GM23338 (cell line): ENCODE results near the gene DRC3. TPM values are rescaled to one million over a fixed set of nuclear protein-coding genes. Genes with fewer than 3 reads are reported as not detected.

Source experiments
- ATAC-seq: fragments of 200-7000 bp; cut with Tn5 transposase; 3 replicates; pipeline ENCODE4 v1.9.1; 2020
- DNase-seq: peaks from one replicate; pipeline ENCODE4 v3.0.0-alpha.2; 2015; ENCODE audit warnings: low spot score
- H2AFZ ChIP-seq: fragments of 200-600 bp; sonication (generic); 2 replicates; pipeline ENCODE4 v1.8.0; 2016; ENCODE audit warnings: antibody characterized with exemption, mild to moderate bottlenecking, moderate library complexity
- H3F3A ChIP-seq: fragments of 200-600 bp; sonication (generic); replicated peaks from 2 replicates; pipeline ENCODE4 v1.8.0; 2017; ENCODE audit warnings: antibody characterized with exemption, mixed run types, low read depth
- H3K27ac ChIP-seq: fragments of 200-600 bp; sonication (generic); 2 replicates; pipeline ENCODE4 v1.6.1; 2016; ENCODE audit warnings: low read depth
- H3K27me3 ChIP-seq: fragments of 200-600 bp; sonication (generic); 2 replicates; pipeline ENCODE4 v1.8.0; 2016; ENCODE audit warnings: mild to moderate bottlenecking, mixed run types, moderate library complexity; ENCODE audit not compliant: insufficient read depth
- H3K36me3 ChIP-seq: fragments of 200-600 bp; sonication (generic); 2 replicates; pipeline ENCODE4 v1.8.0; 2016; ENCODE audit warnings: mild to moderate bottlenecking; ENCODE audit not compliant: insufficient read depth
- H3K4me1 ChIP-seq: fragments of 200-600 bp; sonication (generic); 2 replicates; pipeline ENCODE4 v1.8.0; 2016; ENCODE audit warnings: mild to moderate bottlenecking, moderate library complexity; ENCODE audit not compliant: insufficient read depth
- H3K4me2 ChIP-seq: fragments of 200-600 bp; sonication (generic); 2 replicates; pipeline ENCODE4 v1.7.1; 2017; ENCODE audit warnings: mixed run types
- H3K4me3 ChIP-seq: fragments of 200-600 bp; sonication (generic); 2 replicates; pipeline ENCODE4 v1.6.1; 2016; ENCODE audit warnings: mixed run types
- H3K79me2 ChIP-seq: fragments of 200-600 bp; sonication (generic); replicated peaks from 2 replicates; pipeline ENCODE4 v1.8.0; 2017; ENCODE audit warnings: mild to moderate bottlenecking; ENCODE audit not compliant: insufficient read depth
- H3K9me2 ChIP-seq: fragments of 200-600 bp; sonication (generic); 2 replicates; pipeline ENCODE4 v1.8.0; 2017; ENCODE audit not compliant: insufficient read depth
- H4K20me1 ChIP-seq: fragments of 200-600 bp; sonication (generic); replicated peaks from 2 replicates; pipeline ENCODE4 v1.8.0; 2017; ENCODE audit warnings: mild to moderate bottlenecking; ENCODE audit not compliant: insufficient read depth
- H3K27ac Mint-ChIP-seq: 2 replicates; pipeline ENCODE4 v1.8.0; 2020; ENCODE audit warnings: inconsistent platforms, mild to moderate bottlenecking, moderate library complexity, mixed read lengths
- H3K27me3 Mint-ChIP-seq: 3 replicates; pipeline ENCODE4 v1.8.0; 2022; ENCODE audit warnings: low read depth, mild to moderate bottlenecking, moderate library complexity, mixed read lengths, inconsistent platforms; ENCODE audit not compliant: insufficient read depth, poor library complexity
- H3K36me3 Mint-ChIP-seq: 3 replicates; pipeline ENCODE4 v1.8.0; 2021; ENCODE audit warnings: low read depth, mild to moderate bottlenecking, inconsistent platforms, moderate library complexity, mixed read lengths
- H3K4me1 Mint-ChIP-seq: 3 replicates; pipeline ENCODE4 v1.8.0; 2020; ENCODE audit warnings: mild to moderate bottlenecking, inconsistent platforms, mixed read lengths
- H3K4me3 Mint-ChIP-seq: 3 replicates; pipeline ENCODE4 v1.8.0; 2021; ENCODE audit warnings: moderate library complexity, mild to moderate bottlenecking, inconsistent platforms, mixed read lengths
- H3K9me3 Mint-ChIP-seq: 3 replicates; pipeline ENCODE4 v1.8.0; 2020; ENCODE audit warnings: moderate library complexity, mild to moderate bottlenecking, inconsistent platforms, mixed read lengths
- CREB1 ChIP-seq: fragments of 250-450 bp; sonication (Bioruptor Pico); IDR thresholded peaks from 2 replicates; pipeline ENCODE4 v1.5.0; 2020; ENCODE audit warnings: low read depth, mild to moderate bottlenecking, moderate library complexity
- JUNB ChIP-seq: IDR thresholded peaks from one replicate; pipeline ENCODE4 v1.6.1; 2016; ENCODE audit warnings: antibody characterized with exemption; ENCODE audit not compliant: unreplicated experiment
- POLR2AphosphoS5 ChIP-seq: IDR thresholded peaks from 2 replicates; pipeline ENCODE4 v1.6.1; 2016; ENCODE audit warnings: antibody characterized with exemption, low read depth
- STAT1 ChIP-seq: IDR thresholded peaks from one replicate; pipeline ENCODE4 v1.6.1; 2016; ENCODE audit warnings: antibody characterized with exemption; ENCODE audit not compliant: unreplicated experiment
- ZNF114 ChIP-seq: fragments of 250-450 bp; sonication (Bioruptor Pico); IDR thresholded peaks from 2 replicates; pipeline ENCODE4 v1.5.0; 2020; ENCODE audit warnings: mild to moderate bottlenecking, moderate library complexity
- polyA plus RNA-seq: library from polyadenylated mRNA; unstranded; fragments of >200 nt; fragmentation: Nextera tagmentation; extraction: Ambion mirVana; gene quantifications from 2 replicates; pipeline ENCODE4 v1.2.1, GENCODE V29; 2016
- total RNA-seq: library from RNA; depleted of rRNA; stranded (reverse); fragments of >200 nt; shearing (Covaris generic); gene quantifications from 2 replicates; pipeline ENCODE4 v1.2.3, GENCODE V29; 2014
- TF ChIP-seq, protein P1 (sequence below): IDR thresholded peaks from 2 replicates; pipeline ENCODE4 v1.6.1; 2016; ENCODE audit warnings: antibody characterized with exemption

The DRC3 gene
- total and polyA plus RNA-seq, 2 experiments from 2014 or later = 1.1 TPM; not detected in 1

DNA sequence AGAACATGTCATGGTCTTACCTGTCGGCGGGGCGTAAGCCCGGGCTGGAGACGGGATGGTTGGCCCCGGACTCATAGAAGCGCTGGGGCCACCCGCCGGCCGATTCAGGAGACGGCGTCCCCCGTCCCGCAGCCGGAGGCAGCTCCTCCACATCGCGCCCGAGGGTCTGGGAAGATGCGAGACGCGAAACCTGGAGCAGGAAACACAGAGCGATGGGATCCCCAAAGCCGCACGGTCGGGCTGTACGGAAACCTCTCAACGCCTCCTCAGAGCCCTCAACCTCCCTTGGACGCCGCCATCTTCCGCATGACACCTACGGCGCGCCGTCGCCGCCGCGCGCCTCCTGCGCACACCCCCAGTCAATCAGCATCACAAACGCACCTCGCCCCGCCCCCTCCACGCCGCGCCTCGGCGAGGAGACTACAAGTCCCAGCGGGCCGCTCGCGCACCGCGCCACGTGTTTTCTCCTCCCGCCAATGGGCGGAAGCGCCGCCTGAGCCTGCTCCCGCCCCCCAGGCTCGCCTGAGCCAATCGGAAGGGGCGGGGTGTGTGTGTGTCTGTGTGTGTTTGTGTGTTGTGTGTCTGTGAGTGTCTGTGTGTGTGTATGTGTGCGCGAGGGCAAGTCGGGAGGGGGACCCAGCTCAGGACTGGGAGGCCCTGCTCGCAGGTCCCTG lies 66.3 kb downstream of the DRC3 start, which contains the start of the genes ATPAF2 and GID4:
TSS of gene ATPAF2 (minus strand) at position 308 of the 674 bp plus-strand sequence. CDS start at position 153, 155 bp downstream.
TSS of gene GID4 (plus strand) at position 548 of the 674 bp plus-strand sequence. CDS start at position 605, 57 bp downstream.
- peak within 1 kb of the TSS; percentile 89 for H3K4me3 Mint-ChIP-seq
- H4K20me1 ChIP-seq = peaks cover 20% of the 10 kb centered on the region
- peak within 1 kb of the TSS; percentile 82 for H3K4me3 ChIP-seq
- TF ChIP-seq CREB1 (CRISPR knock-in tag) = peak; percentile 94
- TF ChIP-seq, protein P1, sequence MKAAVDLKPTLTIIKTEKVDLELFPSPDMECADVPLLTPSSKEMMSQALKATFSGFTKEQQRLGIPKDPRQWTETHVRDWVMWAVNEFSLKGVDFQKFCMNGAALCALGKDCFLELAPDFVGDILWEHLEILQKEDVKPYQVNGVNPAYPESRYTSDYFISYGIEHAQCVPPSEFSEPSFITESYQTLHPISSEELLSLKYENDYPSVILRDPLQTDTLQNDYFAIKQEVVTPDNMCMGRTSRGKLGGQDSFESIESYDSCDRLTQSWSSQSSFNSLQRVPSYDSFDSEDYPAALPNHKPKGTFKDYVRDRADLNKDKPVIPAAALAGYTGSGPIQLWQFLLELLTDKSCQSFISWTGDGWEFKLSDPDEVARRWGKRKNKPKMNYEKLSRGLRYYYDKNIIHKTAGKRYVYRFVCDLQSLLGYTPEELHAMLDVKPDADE = peak; percentile 94
- TF ChIP-seq POLR2AphosphoS5 = peak; percentile 68
- no peak for TF ChIP-seq STAT1
- no peak for TF ChIP-seq JUNB
- no peaks in the 10 kb centered on the region; the same call in 2 of the 3 replicates for H3K9me3 Mint-ChIP-seq
- H3K27ac ChIP-seq = no peak within 1 kb of the TSS
- H3K79me2 ChIP-seq = peaks cover 27% of the 10 kb centered on the region
- no peaks in the 10 kb centered on the region; the same call in 2 of the 3 replicates for H3K36me3 Mint-ChIP-seq
- H3K27ac Mint-ChIP-seq = peak within 1 kb of the TSS; percentile 74
- peaks cover 34% of the 10 kb centered on the region for H3K4me1 Mint-ChIP-seq
- ATAC-seq (peak; percentile 86), DNase-seq (peak; percentile 99)
- peaks cover 9% of the 10 kb centered on the region for H3K4me1 ChIP-seq
- peak within 1 kb of the TSS; percentile 92 for H2AFZ ChIP-seq
- no peaks in the 10 kb centered on the region for H3K9me2 ChIP-seq
- no peaks in the 10 kb centered on the region for H3F3A ChIP-seq
- peaks cover 14% of the 10 kb centered on the region for H3K27me3 Mint-ChIP-seq
- no peaks in the 10 kb centered on the region for H3K36me3 ChIP-seq
- H3K27me3 ChIP-seq = no peaks in the 10 kb centered on the region
- peak within 1 kb of the TSS; percentile 95 for H3K4me2 ChIP-seq

DNA sequence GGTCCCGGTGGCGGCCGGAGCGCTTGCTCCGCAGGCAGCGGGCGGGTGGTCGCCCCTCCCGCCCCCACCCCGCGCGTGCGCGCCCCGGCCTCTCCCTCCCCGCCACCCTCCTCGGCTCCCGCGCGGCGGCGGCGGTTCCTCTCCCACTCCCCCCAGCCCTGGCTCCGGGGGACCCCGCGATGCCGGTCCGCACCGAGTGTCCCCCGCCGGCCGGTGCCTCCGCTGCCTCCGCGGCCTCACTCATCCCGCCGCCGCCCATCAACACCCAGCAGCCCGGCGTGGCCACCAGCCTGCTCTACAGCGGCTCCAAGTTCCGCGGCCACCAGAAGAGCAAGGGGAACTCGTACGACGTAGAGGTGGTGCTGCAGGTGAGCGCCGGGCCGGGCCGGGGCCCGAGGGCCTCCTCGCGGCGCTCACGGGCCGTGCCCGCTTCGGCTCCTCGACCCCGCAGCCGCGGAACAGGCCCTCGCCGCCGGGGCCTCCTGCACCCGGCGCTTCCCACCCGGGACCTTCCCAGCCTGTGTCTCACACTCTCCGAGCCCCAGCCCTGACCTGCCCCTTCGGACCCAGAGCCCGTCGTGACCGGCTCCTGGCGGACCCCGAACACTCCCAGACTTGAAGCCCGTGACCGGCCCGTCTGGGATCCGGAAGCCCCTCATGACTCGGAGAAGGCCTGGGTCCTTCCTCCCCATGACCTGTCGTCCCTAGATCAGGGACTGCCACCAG lies 67.0 kb downstream of the DRC3 start:
- Histone ChIP-seq H3K27ac (no peak overlapping the region), H3K4me1 (peaks cover 9% of the 10 kb centered on the region), H3F3A (no peaks in the 10 kb centered on the region), H3K9me2 (no peaks in the 10 kb centered on the region), H3K27me3 (no peaks in the 10 kb centered on the region), H3K36me3 (no peaks in the 10 kb centered on the region), H3K4me3 (peak overlapping the region; percentile 82), H4K20me1 (peaks cover 20% of the 10 kb centered on the region), H2AFZ (peak overlapping the region; percentile 89), H3K4me2 (peak overlapping the region; percentile 95), H3K79me2 (peaks cover 30% of the 10 kb centered on the region)
- ATAC-seq (peak; percentile 64), DNase-seq (peak; percentile 63)
- H3K27ac Mint-ChIP-seq = peak overlapping the region; percentile 74
- no peaks in the 10 kb centered on the region; the same call in 2 of the 3 replicates for H3K36me3 Mint-ChIP-seq
- H3K4me1 Mint-ChIP-seq = peaks cover 34% of the 10 kb centered on the region
- TF ChIP-seq POLR2AphosphoS5 (peak; percentile 11), ZNF114 (no peak)
- H3K4me3 Mint-ChIP-seq = peak overlapping the region; percentile 89
- peaks cover 14% of the 10 kb centered on the region for H3K27me3 Mint-ChIP-seq
- H3K9me3 Mint-ChIP-seq = no peaks in the 10 kb centered on the region; the same call in 2 of the 3 replicates
